Activated naive CD8-positive, alpha-beta T cell treated with anti-CD3 and anti-CD28 coated beads, Interleukin-2, amount 10 ng/mL, durations not matched to agents 7 days and 5 days (primary cell): ENCODE results near the gene SLC29A3. TPM values are rescaled to one million over a fixed set of nuclear protein-coding genes. Genes with fewer than 3 reads are reported as not detected.
"Not testable (repeated sequence)": the region's sequence is repeated elsewhere in the genome, so short reads cannot be mapped to it uniquely, and the experiment has no call there.

Source experiments
- ATAC-seq: fragments of 150-1000 bp; cut with Tn5 transposase; one replicate; pipeline ENCODE4 v1.10.0; 2021; ENCODE audit warnings: low read depth, moderate library complexity
- POLR2A ChIA-PET: fragments of 350-600 bp; sonication (Branson Sonifier 250); formaldehyde crosslinking; loops from one replicate; lab custom pipeline; 2021; ENCODE audit warnings: antibody characterized with exemption; lab: Charles Lee
- DNase-seq: peaks from one replicate; pipeline ENCODE4 v3.0.0; 2021
- H3K27ac Mint-ChIP-seq: one replicate; pipeline ENCODE4 v1.8.0; 2022; ENCODE audit warnings: mild to moderate bottlenecking, mixed read lengths
- H3K27me3 Mint-ChIP-seq: one replicate; pipeline ENCODE4 v1.8.0; 2022; ENCODE audit warnings: mild to moderate bottlenecking, moderate library complexity, mixed read lengths
- H3K36me3 Mint-ChIP-seq: one replicate; pipeline ENCODE4 v1.8.0; 2021; ENCODE audit warnings: mild to moderate bottlenecking, mixed read lengths
- H3K4me1 Mint-ChIP-seq: one replicate; pipeline ENCODE4 v1.8.0; 2021; ENCODE audit warnings: mixed read lengths
- H3K4me3 Mint-ChIP-seq: one replicate; pipeline ENCODE4 v1.8.0; 2022; ENCODE audit warnings: mild to moderate bottlenecking, moderate library complexity, mixed read lengths
- H3K9me3 Mint-ChIP-seq: one replicate; pipeline ENCODE4 v1.8.0; 2021; ENCODE audit warnings: mixed read lengths
- total RNA-seq, 2 experiments: library from RNA; stranded (reverse); gene quantifications; one replicate each; pipeline ENCODE4 v1.2.3, GENCODE V29; 2021

Gene SLC29A3
- total RNA-seq, 2 experiments from 2014 or later, result 5.6 to 5.8 TPM

- H3K4me1 Mint-ChIP-seq, result peaks cover 2% of the 10 kb centered on the region
- POLR2A ChIA-PET, result no interaction called here
- H3K4me3 Mint-ChIP-seq, result no peak overlapping the region
- no peak for DNase-seq
- no peaks in the 10 kb centered on the region for H3K27me3 Mint-ChIP-seq
- H3K27ac Mint-ChIP-seq, result no peak overlapping the region
- H3K36me3 Mint-ChIP-seq, result no peaks in the 10 kb centered on the region
- ATAC-seq, result no peak
- no peaks in the 10 kb centered on the region for H3K9me3 Mint-ChIP-seq
Measured at GRCh38 chr10:71357792-71358265, 38.8 kb downstream of the SLC29A3 start.

DNA sequence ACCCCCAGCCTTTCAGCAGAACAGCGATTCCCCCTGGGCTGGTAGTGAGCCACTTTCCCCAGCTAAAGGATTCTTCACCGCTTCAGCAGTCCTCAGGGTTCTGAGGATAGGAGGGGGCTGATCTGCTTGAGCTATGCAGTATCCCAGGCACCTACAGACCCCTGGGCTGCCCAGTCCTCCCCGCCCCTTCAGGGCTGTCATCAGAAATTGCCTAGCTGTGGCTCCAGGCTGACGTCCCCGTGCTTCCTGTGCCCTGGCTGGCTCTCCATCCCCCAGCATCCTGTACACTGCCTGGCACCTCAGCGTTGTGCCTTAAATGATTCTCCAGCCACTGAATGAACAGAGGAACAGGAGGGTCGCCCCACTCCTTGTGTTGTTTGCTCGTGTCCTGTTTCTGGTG is 39.2 kb downstream of the SLC29A3 start:
- POLR2A ChIA-PET, result no interaction called here
- no peak overlapping the region for H3K4me3 Mint-ChIP-seq
- H3K36me3 Mint-ChIP-seq, result no peaks in the 10 kb centered on the region
- no peaks in the 10 kb centered on the region for H3K9me3 Mint-ChIP-seq
- H3K4me1 Mint-ChIP-seq, result peaks cover 2% of the 10 kb centered on the region
- H3K27ac Mint-ChIP-seq, result no peak overlapping the region
- DNase-seq (no peak), ATAC-seq (no peak)
- no peaks in the 10 kb centered on the region for H3K27me3 Mint-ChIP-seq

DNA sequence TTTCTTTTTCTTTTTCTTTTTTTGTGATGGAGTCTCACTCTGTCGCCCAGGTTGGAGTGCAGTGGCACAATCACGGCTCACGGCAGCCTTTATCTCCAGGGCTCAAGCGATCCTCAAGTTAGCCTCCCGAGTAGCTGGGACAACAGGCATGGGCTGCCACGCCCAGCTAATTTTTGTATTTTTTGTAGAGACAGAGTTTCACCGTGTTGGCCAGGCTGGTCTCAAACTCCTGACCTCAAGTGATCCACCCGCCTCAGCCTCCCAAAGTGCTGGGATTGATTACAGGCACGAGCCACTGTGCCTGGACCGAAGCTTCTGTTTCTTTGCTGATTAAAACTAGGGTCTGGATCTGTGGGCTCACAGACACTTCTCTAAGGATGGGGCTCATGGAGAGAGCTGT is 39.8 kb downstream of the SLC29A3 start:
- DNase-seq, H3K9me3 Mint-ChIP-seq, POLR2A ChIA-PET, H3K4me3 Mint-ChIP-seq, H3K27me3 Mint-ChIP-seq, H3K27ac Mint-ChIP-seq, H3K36me3 Mint-ChIP-seq, H3K4me1 Mint-ChIP-seq, ATAC-seq: not testable (repeated sequence)

- POLR2A ChIA-PET, result no interaction called here
- no peak overlapping the region for H3K27ac Mint-ChIP-seq
- no peaks in the 10 kb centered on the region for H3K36me3 Mint-ChIP-seq
- H3K4me1 Mint-ChIP-seq, result no peaks in the 10 kb centered on the region
- no peak for DNase-seq
- no peak for ATAC-seq
- no peaks in the 10 kb centered on the region for H3K9me3 Mint-ChIP-seq
- no peaks in the 10 kb centered on the region for H3K27me3 Mint-ChIP-seq
- no peak overlapping the region for H3K4me3 Mint-ChIP-seq
Measured at GRCh38 chr10:71359364-71360046, 40.4 kb downstream of the SLC29A3 start.

DNA sequence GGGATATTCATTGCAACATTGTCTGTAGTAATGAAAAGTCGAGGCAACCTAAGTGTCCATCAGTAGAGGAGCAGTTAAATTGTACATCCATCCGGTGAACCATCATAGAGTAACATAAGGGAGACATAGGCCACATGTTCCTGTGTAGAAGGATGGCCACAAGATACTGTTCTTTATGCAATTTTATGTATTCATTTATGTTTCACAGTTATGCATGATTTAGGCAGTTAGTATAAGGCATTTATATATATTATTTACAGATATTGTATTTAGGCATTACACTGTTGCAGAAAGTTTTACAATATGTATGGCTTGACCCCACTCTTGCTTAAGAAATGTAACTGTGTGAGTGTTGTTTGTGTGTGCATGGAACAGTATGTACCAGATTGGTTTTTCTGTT is 41.7 kb downstream of the SLC29A3 start:
- H3K4me3 Mint-ChIP-seq, result no peak overlapping the region
- H3K4me1 Mint-ChIP-seq, result no peaks in the 10 kb centered on the region
- no peak for ATAC-seq
- no peak overlapping the region for H3K27ac Mint-ChIP-seq
- no peak for DNase-seq
- POLR2A ChIA-PET, result no interaction called here
- no peaks in the 10 kb centered on the region for H3K36me3 Mint-ChIP-seq
- H3K27me3 Mint-ChIP-seq, result no peaks in the 10 kb centered on the region
- no peaks in the 10 kb centered on the region for H3K9me3 Mint-ChIP-seq

GRCh38 chr10:71361581-71361980 is 42.5 kb downstream of the SLC29A3 start:
- no peaks in the 10 kb centered on the region for H3K4me1 Mint-ChIP-seq
- no peaks in the 10 kb centered on the region for H3K9me3 Mint-ChIP-seq
- no peak for DNase-seq
- no peak overlapping the region for H3K27ac Mint-ChIP-seq
- no peaks in the 10 kb centered on the region for H3K27me3 Mint-ChIP-seq
- H3K4me3 Mint-ChIP-seq, result no peak overlapping the region
- no peak for ATAC-seq
- no peaks in the 10 kb centered on the region for H3K36me3 Mint-ChIP-seq
- POLR2A ChIA-PET, result no interaction called here

GRCh38 chr10:71362141-71362540 is 43.1 kb downstream of the SLC29A3 start:
- POLR2A ChIA-PET, result no interaction called here
- Mint-ChIP-seq H3K27me3 (no peaks in the 10 kb centered on the region), H3K27ac (no peak overlapping the region), H3K4me1 (peaks cover 3% of the 10 kb centered on the region), H3K9me3 (no peaks in the 10 kb centered on the region), H3K36me3 (no peaks in the 10 kb centered on the region), H3K4me3 (no peak overlapping the region)
- DNase-seq, result no peak
- ATAC-seq, result no peak

- no peaks in the 10 kb centered on the region for H3K36me3 Mint-ChIP-seq
- DNase-seq (no peak), ATAC-seq (no peak)
- POLR2A ChIA-PET, result no interaction called here
- no peaks in the 10 kb centered on the region for H3K9me3 Mint-ChIP-seq
- H3K4me1 Mint-ChIP-seq, result peaks cover 5% of the 10 kb centered on the region
- no peak overlapping the region for H3K27ac Mint-ChIP-seq
- no peaks in the 10 kb centered on the region for H3K27me3 Mint-ChIP-seq
- no peak overlapping the region for H3K4me3 Mint-ChIP-seq
Measured at GRCh38 chr10:71363936-71364335, 44.9 kb downstream of the SLC29A3 start.

- ATAC-seq (no peak), DNase-seq (no peak)
- Mint-ChIP-seq H3K36me3 (no peaks in the 10 kb centered on the region), H3K4me1 (peaks cover 5% of the 10 kb centered on the region), H3K27me3 (no peaks in the 10 kb centered on the region), H3K9me3 (no peaks in the 10 kb centered on the region), H3K4me3 (no peak overlapping the region), H3K27ac (no peak overlapping the region)
- POLR2A ChIA-PET, result no interaction called here
Measured at GRCh38 chr10:71365366-71365765, 46.3 kb downstream of the SLC29A3 start.

GRCh38 chr10:71366690-71367089 is 47.6 kb downstream of the SLC29A3 start:
- H3K27ac Mint-ChIP-seq, result no peak overlapping the region
- H3K4me1 Mint-ChIP-seq, result peaks cover 5% of the 10 kb centered on the region
- peaks cover 5% of the 10 kb centered on the region for H3K27me3 Mint-ChIP-seq
- no peaks in the 10 kb centered on the region for H3K9me3 Mint-ChIP-seq
- no peak for ATAC-seq
- POLR2A ChIA-PET, result no interaction called here
- H3K36me3 Mint-ChIP-seq, result no peaks in the 10 kb centered on the region
- no peak for DNase-seq
- H3K4me3 Mint-ChIP-seq, result no peak overlapping the region

DNA sequence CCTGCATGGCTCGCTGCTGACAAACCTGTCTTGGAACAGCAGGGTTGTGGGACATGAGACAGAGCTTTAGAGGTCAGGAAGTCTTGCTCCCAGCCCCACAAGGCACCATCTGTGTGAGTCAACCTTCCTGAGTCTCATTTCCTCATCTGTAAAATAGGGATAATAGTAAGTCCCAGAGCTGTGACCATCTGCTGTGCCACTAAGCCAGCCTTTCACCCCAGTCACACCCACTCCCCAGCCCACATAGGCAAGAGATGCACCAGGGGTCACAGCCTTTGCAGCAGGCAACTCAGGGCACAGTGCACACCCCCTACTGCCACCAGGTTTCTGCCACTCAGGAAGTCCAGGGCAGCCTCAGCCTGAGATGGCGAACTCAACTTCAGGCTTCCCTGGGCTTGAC is 48.2 kb downstream of the SLC29A3 start:
- ATAC-seq, result no peak
- peaks cover 6% of the 10 kb centered on the region for H3K27me3 Mint-ChIP-seq
- H3K36me3 Mint-ChIP-seq, result no peaks in the 10 kb centered on the region
- POLR2A ChIA-PET, result no interaction called here
- H3K4me1 Mint-ChIP-seq, result peaks cover 6% of the 10 kb centered on the region
- no peaks in the 10 kb centered on the region for H3K9me3 Mint-ChIP-seq
- DNase-seq, result no peak
- H3K4me3 Mint-ChIP-seq, result no peak overlapping the region
- no peak overlapping the region for H3K27ac Mint-ChIP-seq

DNA sequence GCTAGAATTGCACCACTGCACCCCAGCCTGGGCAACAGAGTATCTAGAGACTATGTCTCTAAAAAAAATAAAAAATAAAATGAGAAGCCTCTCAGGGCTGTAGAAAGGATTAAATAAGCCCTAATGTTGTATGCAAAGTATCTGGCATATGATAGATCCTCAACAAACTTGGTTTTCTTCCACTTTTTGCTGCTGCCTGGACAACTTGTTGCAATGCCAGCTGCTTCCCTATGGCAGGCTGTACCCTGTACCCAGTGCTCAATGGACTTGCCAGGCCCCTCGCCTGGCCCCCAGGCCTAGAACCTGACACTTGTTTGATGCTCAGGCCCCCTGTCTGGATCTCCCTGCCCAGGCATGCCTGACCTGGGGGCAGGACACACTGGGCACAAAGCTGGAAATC is 49.1 kb downstream of the SLC29A3 start:
- Mint-ChIP-seq H3K27ac (no peak overlapping the region), H3K27me3 (peaks cover 6% of the 10 kb centered on the region), H3K36me3 (no peaks in the 10 kb centered on the region), H3K4me1 (peaks cover 6% of the 10 kb centered on the region), H3K4me3 (no peak overlapping the region), H3K9me3 (no peaks in the 10 kb centered on the region)
- DNase-seq (no peak), ATAC-seq (no peak)
- POLR2A ChIA-PET, result no interaction called here

- Mint-ChIP-seq H3K4me1 (peaks cover 6% of the 10 kb centered on the region), H3K4me3 (no peak overlapping the region), H3K27me3 (peaks cover 6% of the 10 kb centered on the region), H3K9me3 (no peaks in the 10 kb centered on the region), H3K27ac (no peak overlapping the region), H3K36me3 (no peaks in the 10 kb centered on the region)
- ATAC-seq, result no peak
- DNase-seq, result no peak
- POLR2A ChIA-PET, result no interaction called here
Measured at GRCh38 chr10:71368643-71369042, 49.6 kb downstream of the SLC29A3 start.

DNA sequence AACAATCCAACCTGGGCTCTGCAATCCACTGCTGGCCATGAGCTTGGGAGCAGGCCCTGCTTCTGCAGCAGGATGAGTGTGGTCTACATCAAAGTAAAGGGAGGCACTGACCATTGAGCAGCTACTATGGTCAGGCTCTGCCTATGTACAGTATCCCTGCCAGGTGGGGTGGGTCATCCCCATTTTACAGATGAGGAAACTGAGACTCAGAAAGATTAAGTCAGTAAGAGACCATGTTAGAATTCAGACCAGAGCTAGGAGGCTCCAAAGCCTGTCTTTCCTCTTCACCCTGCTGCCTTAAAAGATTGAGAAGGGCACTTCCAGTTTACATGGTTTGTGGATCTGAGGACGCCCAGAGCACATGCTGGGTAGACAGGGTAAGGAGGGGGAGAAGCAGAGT is 50.5 kb downstream of the SLC29A3 start:
- ATAC-seq (no peak), DNase-seq (no peak)
- Mint-ChIP-seq H3K9me3 (no peaks in the 10 kb centered on the region), H3K27ac (no peak overlapping the region), H3K4me1 (peaks cover 6% of the 10 kb centered on the region), H3K27me3 (peaks cover 6% of the 10 kb centered on the region), H3K36me3 (no peaks in the 10 kb centered on the region), H3K4me3 (no peak overlapping the region)
- POLR2A ChIA-PET, result no interaction called here
